Ishikawa (cell line): ENCODE measurements around the gene ERMN.

Experiments
- CEBPB ChIP-seq: IDR thresholded peaks from 2 replicates; pipeline ENCODE4 v1.6.1; 2012
- CREB1 ChIP-seq: IDR thresholded peaks from 2 replicates; pipeline ENCODE4 v1.6.1; 2012; ENCODE audit warnings: low read depth
- EGR1 ChIP-seq: IDR thresholded peaks from 2 replicates; pipeline ENCODE4 v1.6.1; 2012
- EP300 ChIP-seq: IDR thresholded peaks from 2 replicates; pipeline ENCODE4 v1.6.1; 2012; ENCODE audit warnings: borderline replicate concordance
- FOXM1 ChIP-seq: IDR thresholded peaks from 2 replicates; pipeline ENCODE4 v1.6.1; 2012; ENCODE audit warnings: low read depth, borderline replicate concordance
- NFIC ChIP-seq: IDR thresholded peaks from 2 replicates; pipeline ENCODE4 v1.6.1; 2012
- RAD21 ChIP-seq: IDR thresholded peaks from 2 replicates; pipeline ENCODE4 v1.6.1; 2012; ENCODE audit warnings: low read depth
- TAF1 ChIP-seq: IDR thresholded peaks from 2 replicates; pipeline ENCODE4 v1.6.1; 2012; ENCODE audit warnings: low read depth, mild to moderate bottlenecking
- TCF12 ChIP-seq: IDR thresholded peaks from 2 replicates; pipeline ENCODE4 v1.6.1; 2012; ENCODE audit warnings: low read depth
- TEAD4 ChIP-seq: IDR thresholded peaks from 2 replicates; pipeline ENCODE4 v1.6.1; 2012
- YY1 ChIP-seq: IDR thresholded peaks from 2 replicates; pipeline ENCODE4 v1.6.1; 2012; ENCODE audit warnings: low read depth
- TF ChIP-seq, protein P1 (sequence below): IDR thresholded peaks from 2 replicates; pipeline ENCODE4 v1.6.1; 2012
- TF ChIP-seq, protein P2 (sequence below): IDR thresholded peaks from 2 replicates; pipeline ENCODE4 v1.6.1; 2012

DNA sequence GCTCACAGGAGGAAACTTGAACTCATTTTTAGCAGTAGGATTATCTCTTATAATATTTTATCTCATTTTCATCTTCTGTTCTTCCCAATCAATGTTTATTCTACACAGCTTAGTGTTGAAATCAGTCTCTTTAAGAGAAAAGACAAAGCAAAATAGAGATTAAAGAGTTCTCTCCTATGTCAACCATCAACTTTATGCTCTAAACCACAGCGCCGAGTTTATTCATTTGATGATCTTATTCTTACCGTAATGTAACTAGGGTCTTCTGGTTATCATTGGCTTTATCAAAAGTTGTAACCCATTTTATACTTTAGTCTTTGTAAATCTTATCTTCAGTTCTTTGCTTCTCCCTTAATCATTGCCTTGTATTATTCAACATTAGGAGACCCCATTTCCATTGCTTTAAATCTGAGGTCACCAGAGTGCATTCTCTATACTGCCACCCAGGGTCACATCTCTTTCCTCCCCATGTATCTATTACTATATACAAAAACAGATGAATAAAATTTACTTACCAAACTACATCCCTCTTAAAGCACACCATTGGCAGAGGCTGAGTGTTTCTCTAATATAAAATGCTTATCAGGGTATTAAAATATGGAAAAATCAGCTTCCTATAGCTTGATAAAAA is 22.8 kb upstream of the ERMN start:
- TF ChIP-seq, protein P1, sequence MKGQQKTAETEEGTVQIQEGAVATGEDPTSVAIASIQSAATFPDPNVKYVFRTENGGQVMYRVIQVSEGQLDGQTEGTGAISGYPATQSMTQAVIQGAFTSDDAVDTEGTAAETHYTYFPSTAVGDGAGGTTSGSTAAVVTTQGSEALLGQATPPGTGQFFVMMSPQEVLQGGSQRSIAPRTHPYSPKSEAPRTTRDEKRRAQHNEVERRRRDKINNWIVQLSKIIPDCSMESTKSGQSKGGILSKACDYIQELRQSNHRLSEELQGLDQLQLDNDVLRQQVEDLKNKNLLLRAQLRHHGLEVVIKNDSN: no peak
- TF ChIP-seq YY1 (no peak), TAF1 (no peak), EP300 (no peak), RAD21 (no peak), FOXM1 (no peak), NFIC (no peak), EGR1 (no peak), CEBPB (no peak), CREB1 (no peak), TEAD4 (no peak), TCF12 (no peak)
- TF ChIP-seq, protein P2, sequence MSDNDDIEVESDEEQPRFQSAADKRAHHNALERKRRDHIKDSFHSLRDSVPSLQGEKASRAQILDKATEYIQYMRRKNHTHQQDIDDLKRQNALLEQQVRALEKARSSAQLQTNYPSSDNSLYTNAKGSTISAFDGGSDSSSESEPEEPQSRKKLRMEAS: no peak
